HUES6 (cell line): ENCODE data around the gene GPI.
"Not testable (repeated sequence)": the region's sequence is repeated elsewhere in the genome, so short reads cannot be mapped to it uniquely, and the experiment has no call there.

ENCODE experiments used
- H3K27ac ChIP-seq: 2 replicates; pipeline ENCODE4 v1.7.0; 2013; ENCODE audit warnings: low read depth, mild to moderate bottlenecking, low read length, inconsistent platforms
- H3K27me3 ChIP-seq: 2 replicates; pipeline ENCODE4 v1.6.1; 2013; ENCODE audit warnings: low read length; ENCODE audit not compliant: control insufficient read depth, insufficient read depth
- H3K36me3 ChIP-seq: 2 replicates; pipeline ENCODE4 v1.6.1; 2013; ENCODE audit warnings: low read length; ENCODE audit not compliant: control insufficient read depth, insufficient read depth
- H3K4me1 ChIP-seq: 2 replicates; pipeline ENCODE4 v1.6.1; 2013; ENCODE audit warnings: low read length; ENCODE audit not compliant: control insufficient read depth, insufficient read depth
- H3K4me3 ChIP-seq: 2 replicates; pipeline ENCODE4 v1.5.1; 2013; ENCODE audit warnings: low read depth, low read length
- H3K9ac ChIP-seq: one replicate; pipeline ENCODE4 v1.6.1; 2013; ENCODE audit warnings: mild to moderate bottlenecking, low read length
- H3K9me3 ChIP-seq: 2 replicates; pipeline ENCODE4 v1.6.1; 2013; ENCODE audit warnings: low read depth, low read length; ENCODE audit not compliant: control insufficient read depth, insufficient read depth

Gene GPI

DNA sequence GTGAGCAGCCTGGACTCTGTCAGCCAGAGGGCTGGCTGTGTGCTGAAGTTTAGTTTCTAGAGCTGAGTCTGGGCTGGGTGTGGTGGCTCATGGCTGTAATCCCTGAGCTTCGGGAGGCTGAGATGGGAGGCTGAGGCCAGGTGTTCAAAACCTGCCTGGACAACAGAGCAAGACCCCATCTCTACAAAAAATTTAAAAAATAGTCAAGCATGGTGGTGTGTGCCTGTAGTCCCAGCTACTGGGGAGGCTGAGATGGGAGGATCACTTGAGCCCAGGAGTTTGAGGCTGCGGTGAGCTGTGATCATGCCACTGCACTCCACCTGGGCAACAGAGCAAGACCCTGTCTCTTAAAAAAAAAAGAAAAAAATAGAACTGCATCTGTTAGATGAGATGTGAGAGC lies 23.7 kb downstream of the GPI start:
- H3K27me3 ChIP-seq, H3K4me1 ChIP-seq, H3K4me3 ChIP-seq, H3K27ac ChIP-seq, H3K9ac ChIP-seq, H3K9me3 ChIP-seq: not testable (repeated sequence)
- H3K36me3 ChIP-seq = peaks cover 95% of the 10 kb centered on the region

DNA sequence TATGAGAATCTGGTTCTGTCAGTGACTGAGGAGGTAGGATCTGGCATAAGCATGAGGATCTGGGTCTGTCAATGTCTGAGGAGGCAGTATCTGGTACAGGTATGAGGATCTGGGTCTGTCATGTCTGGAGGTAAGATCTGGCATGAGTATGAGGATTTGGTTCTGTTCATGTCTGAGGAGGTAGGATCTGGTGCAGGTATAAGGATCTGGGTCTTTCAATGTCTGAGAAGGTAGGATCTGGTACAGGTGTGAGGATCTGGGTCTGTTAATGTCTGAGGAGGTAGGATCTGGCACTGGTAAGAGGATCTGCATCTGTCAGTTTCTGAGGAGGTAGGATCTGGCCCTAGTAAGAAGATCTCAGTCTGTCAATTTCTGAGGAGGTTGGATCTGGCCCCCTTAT lies 26.8 kb downstream of the GPI start:
- Histone ChIP-seq H3K27ac (no peak overlapping the region), H3K4me3 (no peak overlapping the region), H3K27me3 (no peaks in the 10 kb centered on the region), H3K4me1 (no peaks in the 10 kb centered on the region), H3K36me3 (peaks cover 98% of the 10 kb centered on the region), H3K9me3 (no peaks in the 10 kb centered on the region), H3K9ac (no peak overlapping the region)

DNA sequence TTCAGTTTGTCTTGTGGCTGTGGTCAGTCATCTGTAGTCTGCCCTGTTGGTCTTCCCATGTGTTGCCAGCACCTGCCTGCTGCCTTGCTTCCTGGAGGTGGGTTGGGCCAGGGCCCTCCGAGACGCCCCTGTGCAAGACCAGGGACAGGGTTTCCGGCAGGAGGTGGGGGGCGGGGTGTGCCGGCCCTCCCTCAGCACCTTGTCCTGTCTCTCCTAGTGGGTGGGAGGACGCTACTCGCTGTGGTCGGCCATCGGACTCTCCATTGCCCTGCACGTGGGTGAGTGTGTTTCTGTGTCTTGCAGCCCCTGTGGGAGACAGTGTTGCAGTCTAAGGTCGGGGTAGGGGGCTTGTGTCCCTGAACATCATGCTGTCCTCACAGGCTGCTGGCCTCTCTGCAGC lies 28.0 kb downstream of the GPI start:
- Histone ChIP-seq H3K4me3 (no peak overlapping the region), H3K27me3 (no peaks in the 10 kb centered on the region), H3K9me3 (no peaks in the 10 kb centered on the region), H3K9ac (no peak overlapping the region), H3K4me1 (no peaks in the 10 kb centered on the region), H3K27ac (no peak overlapping the region), H3K36me3 (peaks cover 95% of the 10 kb centered on the region)

DNA sequence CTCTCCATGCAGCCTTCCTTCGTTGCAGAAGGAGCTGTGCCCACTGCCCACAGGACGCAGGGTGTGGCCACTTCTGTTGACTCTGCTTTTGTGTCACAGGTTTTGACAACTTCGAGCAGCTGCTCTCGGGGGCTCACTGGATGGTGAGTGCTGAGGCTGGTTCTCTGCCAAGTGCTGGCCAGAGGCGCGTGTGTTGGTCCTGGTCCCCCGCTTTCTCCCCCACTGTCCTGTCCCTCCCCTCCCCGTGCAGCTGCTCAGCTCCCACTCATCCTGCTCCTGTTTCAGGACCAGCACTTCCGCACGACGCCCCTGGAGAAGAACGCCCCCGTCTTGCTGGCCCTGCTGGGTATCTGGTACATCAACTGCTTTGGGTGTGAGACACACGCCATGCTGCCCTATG lies 28.6 kb downstream of the GPI start:
- H3K36me3 ChIP-seq = peaks cover 96% of the 10 kb centered on the region
- no peaks in the 10 kb centered on the region for H3K27me3 ChIP-seq
- H3K27ac ChIP-seq = no peak overlapping the region
- no peak overlapping the region for H3K9ac ChIP-seq
- H3K4me1 ChIP-seq = no peaks in the 10 kb centered on the region
- H3K4me3 ChIP-seq = no peak overlapping the region
- no peaks in the 10 kb centered on the region for H3K9me3 ChIP-seq

DNA sequence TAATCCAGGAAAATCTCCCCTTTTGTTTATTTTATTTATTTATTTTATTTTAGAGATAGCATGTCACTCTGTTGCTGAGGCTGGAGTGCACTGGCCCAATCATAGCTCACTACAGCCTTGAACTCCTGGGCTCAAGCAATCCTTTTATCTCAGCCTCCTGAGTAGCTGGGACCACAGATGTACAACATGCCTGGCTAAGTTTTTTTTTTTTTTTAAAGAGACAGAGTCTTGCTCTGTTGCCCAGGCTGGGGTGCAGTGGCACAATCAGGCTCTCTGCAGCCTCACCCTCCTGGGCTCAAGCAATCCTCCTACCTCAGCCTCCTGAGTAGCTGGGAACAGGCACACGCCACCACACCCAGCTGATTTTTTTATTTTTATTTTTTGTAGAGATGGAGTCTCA lies 32.9 kb downstream of the GPI start:
- Histone ChIP-seq H3K27me3 (no peaks in the 10 kb centered on the region), H3K9ac (no peak overlapping the region), H3K36me3 (peaks cover 75% of the 10 kb centered on the region), H3K9me3 (no peaks in the 10 kb centered on the region), H3K27ac (no peak overlapping the region), H3K4me3 (no peak overlapping the region), H3K4me1 (no peaks in the 10 kb centered on the region)

DNA sequence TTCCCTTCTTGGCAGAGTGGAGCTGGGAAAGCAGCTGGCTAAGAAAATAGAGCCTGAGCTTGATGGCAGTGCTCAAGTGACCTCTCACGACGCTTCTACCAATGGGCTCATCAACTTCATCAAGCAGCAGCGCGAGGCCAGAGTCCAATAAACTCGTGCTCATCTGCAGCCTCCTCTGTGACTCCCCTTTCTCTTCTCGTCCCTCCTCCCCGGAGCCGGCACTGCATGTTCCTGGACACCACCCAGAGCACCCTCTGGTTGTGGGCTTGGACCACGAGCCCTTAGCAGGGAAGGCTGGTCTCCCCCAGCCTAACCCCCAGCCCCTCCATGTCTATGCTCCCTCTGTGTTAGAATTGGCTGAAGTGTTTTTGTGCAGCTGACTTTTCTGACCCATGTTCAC lies 34.9 kb downstream of the GPI start:
- Histone ChIP-seq H3K27ac (no peak overlapping the region), H3K9me3 (no peaks in the 10 kb centered on the region), H3K36me3 (peaks cover 54% of the 10 kb centered on the region), H3K4me1 (no peaks in the 10 kb centered on the region), H3K27me3 (no peaks in the 10 kb centered on the region), H3K4me3 (no peak overlapping the region), H3K9ac (no peak overlapping the region)

DNA sequence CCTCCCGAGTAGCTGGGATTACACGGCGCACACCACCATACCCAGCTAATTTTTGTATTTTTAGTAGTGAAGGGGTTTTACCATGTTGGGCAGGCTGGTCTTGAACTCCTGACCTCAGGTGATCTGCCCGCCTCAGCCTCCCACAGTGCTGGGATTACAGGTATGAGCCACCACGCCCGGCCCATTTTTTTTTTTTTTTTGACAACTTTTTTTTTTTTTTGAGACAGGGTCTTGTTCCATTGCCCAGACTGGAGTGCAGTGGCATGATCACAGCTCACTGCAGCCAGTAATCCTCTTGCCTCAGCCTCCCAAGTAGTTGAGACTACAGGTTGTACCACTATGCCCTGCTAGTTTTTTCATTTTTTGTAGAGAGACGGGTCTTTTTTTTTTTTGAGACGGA lies 35.8 kb downstream of the GPI start:
- H3K4me3 ChIP-seq, H3K9ac ChIP-seq, H3K27ac ChIP-seq, H3K9me3 ChIP-seq, H3K27me3 ChIP-seq, H3K4me1 ChIP-seq: not testable (repeated sequence)
- peaks cover 46% of the 10 kb centered on the region for H3K36me3 ChIP-seq

DNA sequence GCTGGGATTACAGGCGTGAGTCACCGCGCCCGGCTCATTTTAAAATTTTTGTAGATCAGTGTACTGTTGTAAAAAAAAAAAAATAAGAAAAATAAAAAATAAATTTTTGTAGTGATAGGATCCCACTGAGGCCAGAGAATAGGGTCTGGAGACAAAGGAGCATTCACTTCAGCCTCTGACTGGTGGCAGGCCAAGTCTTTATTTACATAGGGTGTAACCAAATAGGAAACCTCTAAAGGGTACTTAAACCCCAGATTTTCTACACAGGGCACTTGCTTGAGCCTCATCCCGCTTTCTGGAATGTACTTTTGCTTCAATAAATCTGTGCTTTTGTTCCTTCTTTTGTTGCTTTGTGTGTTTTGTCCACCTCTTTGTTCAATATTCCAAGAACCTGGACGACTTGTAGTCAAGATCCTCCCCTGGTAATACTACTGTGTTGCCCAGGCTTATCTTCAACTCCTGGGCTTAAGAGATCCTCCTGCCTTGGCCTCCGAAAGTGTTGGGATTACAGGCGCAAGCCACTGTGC lies 37.1 kb downstream of the GPI start:
- no peak overlapping the region for H3K4me3 ChIP-seq
- no peaks in the 10 kb centered on the region for H3K27me3 ChIP-seq
- H3K9me3 ChIP-seq = no peaks in the 10 kb centered on the region
- no peak overlapping the region for H3K27ac ChIP-seq
- H3K9ac ChIP-seq = no peak overlapping the region
- no peaks in the 10 kb centered on the region for H3K4me1 ChIP-seq
- peaks cover 34% of the 10 kb centered on the region for H3K36me3 ChIP-seq

DNA sequence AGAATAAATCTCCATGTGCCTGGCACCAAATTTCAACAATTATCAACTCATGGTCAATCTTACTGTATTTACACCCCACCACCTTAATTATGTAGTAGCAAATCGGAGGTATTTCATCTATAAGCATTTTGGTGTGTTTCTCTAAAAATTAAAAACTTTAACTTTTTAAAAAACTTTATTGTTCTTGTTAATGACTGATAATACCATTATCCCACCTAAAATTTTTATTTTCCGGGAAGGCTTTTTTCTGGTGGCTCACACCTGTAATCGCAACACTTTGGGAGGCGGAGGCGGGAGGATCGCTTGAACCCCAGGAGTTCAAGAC lies 38.8 kb downstream of the GPI start:
- no peaks in the 10 kb centered on the region for H3K4me1 ChIP-seq
- peak overlapping the region; percentile 95 for H3K4me3 ChIP-seq
- H3K36me3 ChIP-seq = peaks cover 25% of the 10 kb centered on the region
- H3K27me3 ChIP-seq = no peaks in the 10 kb centered on the region
- 0 out of 2 replicates have a peak overlapping the region, but pooled peaks have one; percentile 38 for H3K27ac ChIP-seq
- H3K9me3 ChIP-seq = no peaks in the 10 kb centered on the region
- H3K9ac ChIP-seq = peak overlapping the region; percentile 92

DNA sequence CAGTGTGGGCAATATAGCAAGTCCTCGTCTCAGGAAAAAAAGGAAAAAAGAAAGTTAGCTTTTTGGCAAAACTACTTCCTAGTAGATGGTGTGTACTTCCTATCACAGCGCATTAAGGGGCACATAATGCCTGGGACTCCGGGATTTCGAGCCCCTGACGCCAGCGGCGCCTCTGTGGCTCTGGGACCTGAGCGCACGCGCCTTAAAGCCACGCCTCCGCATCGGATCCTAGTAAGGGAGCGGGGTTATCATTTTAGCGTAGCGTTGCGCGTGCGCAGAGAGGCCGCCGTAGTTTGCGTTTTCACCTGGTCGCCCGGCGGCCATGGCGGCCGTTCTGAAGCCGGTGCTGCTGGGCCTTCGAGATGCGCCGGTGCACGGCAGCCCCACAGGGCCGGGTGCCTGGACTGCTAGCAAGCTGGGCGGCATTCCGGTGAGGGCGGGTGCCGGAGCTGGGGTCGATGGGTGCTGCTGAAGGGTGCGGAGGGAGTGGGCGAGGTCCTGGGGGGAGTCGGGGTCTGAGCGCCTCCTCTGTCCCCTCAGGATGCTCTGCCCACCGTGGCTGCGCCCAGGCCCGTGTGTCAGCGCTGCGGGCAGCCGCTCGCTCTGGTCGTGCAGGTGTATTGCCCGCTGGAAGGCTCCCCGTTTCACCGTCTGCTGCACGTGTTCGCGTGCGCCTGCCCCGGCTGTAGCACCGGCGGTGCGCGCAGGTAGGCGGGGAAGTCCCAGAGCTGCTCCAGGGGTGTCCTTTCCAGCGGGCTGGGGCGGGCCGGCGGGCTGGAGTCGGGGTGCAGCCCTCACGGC lies 39.3 kb downstream of the GPI start, which contains the start of gene PDCD2L:
Gene PDCD2L (plus strand): TSS at position 291 of the 801 bp plus-strand sequence. CDS start 32 bp downstream, at position 323.
- H3K9ac ChIP-seq = peak within 1 kb of the TSS; percentile 92
- H3K9me3 ChIP-seq = no peaks in the 10 kb centered on the region
- H3K27ac ChIP-seq = peak within 1 kb of the TSS; percentile 38; the same call in 1 of the 2 replicates
- H3K4me1 ChIP-seq = no peaks in the 10 kb centered on the region
- peak within 1 kb of the TSS; percentile 95 for H3K4me3 ChIP-seq
- H3K36me3 ChIP-seq = peaks cover 25% of the 10 kb centered on the region
- H3K27me3 ChIP-seq = no peaks in the 10 kb centered on the region

DNA sequence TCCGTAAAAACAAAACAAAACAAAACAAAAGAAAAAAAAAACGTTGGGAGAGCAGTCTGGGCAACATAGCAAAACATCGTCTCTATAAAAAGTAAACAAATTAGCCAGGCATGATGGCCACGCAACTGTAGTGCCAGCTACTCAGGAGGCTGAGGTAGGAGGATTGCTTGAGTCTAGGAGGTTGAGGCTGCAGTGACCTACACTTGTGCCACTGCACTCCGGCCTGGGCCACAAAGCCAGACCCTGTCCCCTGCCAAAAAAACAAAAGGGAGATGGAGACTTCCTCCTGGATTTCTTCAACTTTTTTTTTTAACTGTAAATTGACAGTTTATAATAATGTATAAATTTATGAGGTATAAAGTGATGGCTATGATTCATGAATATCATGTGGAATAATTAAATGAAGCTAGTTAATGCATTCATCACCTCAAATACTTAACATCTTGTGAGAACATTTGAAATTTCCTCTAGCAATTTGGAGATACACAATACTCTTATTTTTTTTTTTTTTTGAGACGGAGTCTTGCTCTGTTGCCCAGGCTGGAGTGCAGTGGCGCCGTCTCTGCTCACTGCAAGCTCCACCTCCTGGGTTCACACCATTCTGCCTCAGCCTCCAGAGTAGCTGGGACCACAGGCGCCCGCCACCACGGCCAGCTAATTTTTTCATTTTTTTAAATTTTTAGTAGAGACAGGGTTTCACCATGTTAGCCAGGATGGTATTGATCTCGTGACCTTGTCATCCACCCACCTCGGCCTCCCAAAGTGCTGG lies 41.1 kb downstream of the GPI start:
- Histone ChIP-seq H3K27ac (no peak overlapping the region), H3K4me1 (no peaks in the 10 kb centered on the region), H3K4me3 (no peak overlapping the region), H3K27me3 (no peaks in the 10 kb centered on the region), H3K9me3 (no peaks in the 10 kb centered on the region), H3K9ac (no peak overlapping the region), H3K36me3 (peaks cover 20% of the 10 kb centered on the region)
